WTC11 (cell line): ENCODE results near the gene TNIK. TPM values are rescaled to one million over a fixed set of nuclear protein-coding genes. Genes with fewer than 3 reads are reported as not detected.

Source experiments
- ATAC-seq: fragments of 200-7000 bp; cut with Tn5 transposase; 2 replicates; pipeline ENCODE4 v1.10.0; 2021; ENCODE audit warnings: mild to moderate bottlenecking, moderate library complexity
- CTCF ChIA-PET: fragments of 300-600 bp; sonication (Branson Sonifier 250); formaldehyde crosslinking; loops from one replicate; lab custom pipeline; 2021; ENCODE audit warnings: antibody characterized with exemption; lab: Charles Lee
- POLR2A ChIA-PET: fragments of 350-600 bp; sonication (Branson Sonifier 250); formaldehyde crosslinking; loops from one replicate; lab custom pipeline; 2021; ENCODE audit warnings: antibody characterized with exemption; lab: Charles Lee
- DNase-seq: peaks from one replicate; pipeline ENCODE4 v3.0.0; 2021; ENCODE audit warnings: low spot score
- H3K27ac Mint-ChIP-seq: 2 replicates; pipeline ENCODE4 v1.8.0; 2021; ENCODE audit warnings: mixed read lengths
- H3K27me3 Mint-ChIP-seq: 2 replicates; pipeline ENCODE4 v1.8.0; 2021; ENCODE audit warnings: low read depth, mild to moderate bottlenecking, moderate library complexity, mixed read lengths
- H3K36me3 Mint-ChIP-seq: 2 replicates; pipeline ENCODE4 v1.8.0; 2021; ENCODE audit warnings: mixed read lengths
- H3K4me1 Mint-ChIP-seq: 2 replicates; pipeline ENCODE4 v1.8.0; 2022; ENCODE audit warnings: mixed read lengths
- H3K4me3 Mint-ChIP-seq: 2 replicates; pipeline ENCODE4 v1.8.0; 2021; ENCODE audit warnings: mild to moderate bottlenecking, moderate library complexity, mixed read lengths
- H3K9me3 Mint-ChIP-seq: 2 replicates; pipeline ENCODE4 v1.8.0; 2021; ENCODE audit warnings: mixed read lengths
- ARID4B ChIP-seq: sonication (generic); formaldehyde crosslinking; IDR thresholded peaks from 2 replicates; pipeline ENCODE4 v1.8.0; 2023; ENCODE audit warnings: missing genetic modification reagents, mild to moderate bottlenecking, borderline replicate concordance
- CBFB ChIP-seq: sonication (generic); formaldehyde crosslinking; IDR thresholded peaks from 2 replicates; pipeline ENCODE4 v1.8.1; 2022; ENCODE audit warnings: mild to moderate bottlenecking, low read depth, missing genetic modification reagents
- CREB1 ChIP-seq: sonication (generic); formaldehyde crosslinking; IDR thresholded peaks from 2 replicates; pipeline ENCODE4 v1.8.0; 2023; ENCODE audit warnings: mild to moderate bottlenecking, missing genetic modification reagents
- CTCF ChIP-seq: fragments of 200-600 bp; IDR thresholded peaks from 2 replicates; pipeline ENCODE4 v1.8.0; 2022; ENCODE audit warnings: antibody characterized with exemption
- FOXP1 ChIP-seq: sonication (generic); formaldehyde crosslinking; IDR thresholded peaks from 2 replicates; pipeline ENCODE4 v1.8.0; 2022; ENCODE audit warnings: missing genetic modification reagents, mild to moderate bottlenecking, moderate library complexity, borderline replicate concordance
- GTF2I ChIP-seq: fragments of 250-450 bp; sonication (Bioruptor Pico); conservative IDR thresholded peaks from 2 replicates; pipeline ENCODE4 v1.4.0; 2021; ENCODE audit warnings: mild to moderate bottlenecking
- NR2C2 ChIP-seq: sonication (generic); formaldehyde crosslinking; IDR thresholded peaks from 2 replicates; pipeline ENCODE4 v1.8.0; 2022; ENCODE audit warnings: mild to moderate bottlenecking, missing genetic modification reagents
- TP53 ChIP-seq: sonication (generic); formaldehyde crosslinking; IDR thresholded peaks from 2 replicates; pipeline ENCODE4 v1.8.1; 2023; ENCODE audit warnings: mild to moderate bottlenecking, missing genetic modification reagents
- USF1 ChIP-seq: sonication (generic); formaldehyde crosslinking; IDR thresholded peaks from 2 replicates; pipeline ENCODE4 v1.8.0; 2022; ENCODE audit warnings: mild to moderate bottlenecking, missing genetic modification reagents
- ZBTB21 ChIP-seq: sonication (generic); formaldehyde crosslinking; IDR thresholded peaks from 2 replicates; pipeline ENCODE4 v1.8.1; 2023; ENCODE audit warnings: mild to moderate bottlenecking, missing genetic modification reagents, borderline replicate concordance
- ZMAT4 ChIP-seq: fragments of 250-450 bp; sonication (Bioruptor Pico); IDR thresholded peaks from 2 replicates; pipeline ENCODE4 v1.9.0; 2021; ENCODE audit warnings: mild to moderate bottlenecking
- ZNF281 ChIP-seq: sonication (generic); formaldehyde crosslinking; IDR thresholded peaks from 2 replicates; pipeline ENCODE4 v1.8.0; 2023; ENCODE audit warnings: mild to moderate bottlenecking, missing genetic modification reagents
- total RNA-seq: library from RNA; stranded (reverse); gene quantifications from 3 replicates; pipeline ENCODE4 v1.2.3, GENCODE V29; 2021
- TF ChIP-seq, protein P1 (sequence below): sonication (generic); formaldehyde crosslinking; IDR thresholded peaks from 2 replicates; pipeline ENCODE4 v1.8.1; 2022; ENCODE audit warnings: mild to moderate bottlenecking, moderate library complexity, missing genetic modification reagents
- TF ChIP-seq, protein P2 (sequence below): sonication (generic); formaldehyde crosslinking; conservative IDR thresholded peaks from 2 replicates; pipeline ENCODE4 v1.8.1; 2023; ENCODE audit warnings: mild to moderate bottlenecking, low read depth, missing genetic modification reagents, moderate library complexity

The TNIK gene
- total RNA-seq, 1 experiment from 2014 or later = 50.3 TPM

- peaks cover 4% of the 10 kb centered on the region for H3K36me3 Mint-ChIP-seq
- H3K9me3 Mint-ChIP-seq = peaks cover 4% of the 10 kb centered on the region
- no peaks in the 10 kb centered on the region for H3K27me3 Mint-ChIP-seq
- peaks cover 43% of the 10 kb centered on the region for H3K4me1 Mint-ChIP-seq
- TF ChIP-seq GTF2I (CRISPR knock-in tag) (no peak), ZMAT4 (CRISPR knock-in tag) (no peak), ZBTB21 (CRISPR knock-in tag) (no peak), ZNF281 (CRISPR knock-in tag) (no peak), CBFB (CRISPR knock-in tag) (no peak), USF1 (CRISPR knock-in tag) (no peak), FOXP1 (CRISPR knock-in tag) (no peak), CTCF (no peak), CREB1 (CRISPR knock-in tag) (no peak), NR2C2 (CRISPR knock-in tag) (no peak), ARID4B (CRISPR knock-in tag) (no peak), TP53 (CRISPR knock-in tag) (no peak)
- TF ChIP-seq, protein P1, sequence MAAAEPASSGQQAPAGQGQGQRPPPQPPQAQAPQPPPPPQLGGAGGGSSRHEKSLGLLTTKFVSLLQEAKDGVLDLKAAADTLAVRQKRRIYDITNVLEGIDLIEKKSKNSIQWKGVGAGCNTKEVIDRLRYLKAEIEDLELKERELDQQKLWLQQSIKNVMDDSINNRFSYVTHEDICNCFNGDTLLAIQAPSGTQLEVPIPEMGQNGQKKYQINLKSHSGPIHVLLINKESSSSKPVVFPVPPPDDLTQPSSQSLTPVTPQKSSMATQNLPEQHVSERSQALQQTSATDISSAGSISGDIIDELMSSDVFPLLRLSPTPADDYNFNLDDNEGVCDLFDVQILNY (CRISPR knock-in tag) = no peak
- TF ChIP-seq, protein P2, sequence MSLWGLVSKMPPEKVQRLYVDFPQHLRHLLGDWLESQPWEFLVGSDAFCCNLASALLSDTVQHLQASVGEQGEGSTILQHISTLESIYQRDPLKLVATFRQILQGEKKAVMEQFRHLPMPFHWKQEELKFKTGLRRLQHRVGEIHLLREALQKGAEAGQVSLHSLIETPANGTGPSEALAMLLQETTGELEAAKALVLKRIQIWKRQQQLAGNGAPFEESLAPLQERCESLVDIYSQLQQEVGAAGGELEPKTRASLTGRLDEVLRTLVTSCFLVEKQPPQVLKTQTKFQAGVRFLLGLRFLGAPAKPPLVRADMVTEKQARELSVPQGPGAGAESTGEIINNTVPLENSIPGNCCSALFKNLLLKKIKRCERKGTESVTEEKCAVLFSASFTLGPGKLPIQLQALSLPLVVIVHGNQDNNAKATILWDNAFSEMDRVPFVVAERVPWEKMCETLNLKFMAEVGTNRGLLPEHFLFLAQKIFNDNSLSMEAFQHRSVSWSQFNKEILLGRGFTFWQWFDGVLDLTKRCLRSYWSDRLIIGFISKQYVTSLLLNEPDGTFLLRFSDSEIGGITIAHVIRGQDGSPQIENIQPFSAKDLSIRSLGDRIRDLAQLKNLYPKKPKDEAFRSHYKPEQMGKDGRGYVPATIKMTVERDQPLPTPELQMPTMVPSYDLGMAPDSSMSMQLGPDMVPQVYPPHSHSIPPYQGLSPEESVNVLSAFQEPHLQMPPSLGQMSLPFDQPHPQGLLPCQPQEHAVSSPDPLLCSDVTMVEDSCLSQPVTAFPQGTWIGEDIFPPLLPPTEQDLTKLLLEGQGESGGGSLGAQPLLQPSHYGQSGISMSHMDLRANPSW (CRISPR knock-in tag) = no peak
- TF ChIP-seq, all 79 proteins: peak for 0
- Mint-ChIP-seq H3K4me3 (no peak overlapping the region), H3K27ac (peak overlapping the region; percentile 14; the same call in 1 of the 2 replicates)
- CTCF ChIA-PET = no interaction called here
- POLR2A ChIA-PET = no interaction called here
- ATAC-seq (no peak), DNase-seq (no peak)
Measured at GRCh38 chr3:171240504-171240835, 219.7 kb downstream of the TNIK start.
